Fibroblast of lung (primary cell): Measurements from ENCODE around the gene BPTF.

Experiments used
- EZH2 ChIP-seq: IDR thresholded peaks from 2 replicates; pipeline ENCODE4 v1.5.1; 2012; ENCODE audit warnings: low read length, control low read depth, mild to moderate bottlenecking; ENCODE audit errors: missing control alignments
- TF ChIP-seq, protein P1 (sequence below), 2 donors: IDR thresholded peaks in 1 of 2; conservative IDR thresholded peaks in 1 of 2; 1 replicate in 1 of 2; 2 replicates in 1 of 2; pipeline ENCODE4 v1.5.1; 2011 to 2012; ENCODE audit warnings: low read length in 2 of 2, control low read depth in 1 of 2, inconsistent platforms in 1 of 2, low read depth in 1 of 2, mild to moderate bottlenecking in 1 of 2

DNA sequence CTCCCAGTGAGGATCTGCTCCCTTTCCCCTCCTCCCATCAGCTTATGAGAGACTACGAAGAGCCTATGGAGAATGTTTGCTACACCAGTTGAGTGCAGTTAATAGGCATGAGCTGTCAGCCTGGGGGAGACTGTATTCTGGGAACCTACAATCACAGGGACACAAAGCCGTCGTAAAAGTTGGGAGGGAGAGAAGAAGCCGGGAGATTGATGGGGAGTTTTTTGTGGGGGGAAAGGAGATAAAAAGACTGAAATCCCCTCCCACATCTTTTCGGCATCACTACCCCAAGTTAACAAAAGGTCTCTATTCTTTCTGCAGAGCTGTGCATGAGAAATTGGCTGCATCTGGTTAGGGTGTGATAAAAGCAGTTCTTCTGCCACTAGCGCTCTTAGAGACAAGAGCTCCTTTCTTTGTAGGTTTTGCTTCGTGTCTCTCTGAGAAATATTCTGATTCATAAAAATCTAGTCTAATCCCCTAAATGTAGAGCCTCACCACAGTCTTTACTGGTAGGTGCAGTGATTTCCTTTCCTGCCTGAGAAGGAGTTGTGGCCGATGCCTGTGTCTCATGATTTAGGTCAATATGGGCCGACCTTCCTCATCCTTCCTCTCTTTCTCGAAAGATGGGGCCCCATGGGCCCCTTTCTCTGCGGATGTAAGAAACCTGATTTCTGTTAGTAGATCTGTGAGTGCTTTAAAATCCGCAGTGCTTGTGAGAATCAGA, 77.4 kb downstream of the BPTF start:
- TF ChIP-seq, protein P1, sequence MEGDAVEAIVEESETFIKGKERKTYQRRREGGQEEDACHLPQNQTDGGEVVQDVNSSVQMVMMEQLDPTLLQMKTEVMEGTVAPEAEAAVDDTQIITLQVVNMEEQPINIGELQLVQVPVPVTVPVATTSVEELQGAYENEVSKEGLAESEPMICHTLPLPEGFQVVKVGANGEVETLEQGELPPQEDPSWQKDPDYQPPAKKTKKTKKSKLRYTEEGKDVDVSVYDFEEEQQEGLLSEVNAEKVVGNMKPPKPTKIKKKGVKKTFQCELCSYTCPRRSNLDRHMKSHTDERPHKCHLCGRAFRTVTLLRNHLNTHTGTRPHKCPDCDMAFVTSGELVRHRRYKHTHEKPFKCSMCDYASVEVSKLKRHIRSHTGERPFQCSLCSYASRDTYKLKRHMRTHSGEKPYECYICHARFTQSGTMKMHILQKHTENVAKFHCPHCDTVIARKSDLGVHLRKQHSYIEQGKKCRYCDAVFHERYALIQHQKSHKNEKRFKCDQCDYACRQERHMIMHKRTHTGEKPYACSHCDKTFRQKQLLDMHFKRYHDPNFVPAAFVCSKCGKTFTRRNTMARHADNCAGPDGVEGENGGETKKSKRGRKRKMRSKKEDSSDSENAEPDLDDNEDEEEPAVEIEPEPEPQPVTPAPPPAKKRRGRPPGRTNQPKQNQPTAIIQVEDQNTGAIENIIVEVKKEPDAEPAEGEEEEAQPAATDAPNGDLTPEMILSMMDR (conservative IDR thresholded peaks at IDR 0.05 in 1 of 2, IDR thresholded peaks at IDR 0.05 in 1 of 2; ENCODE audit: low read depth in 1 of 2, low read length in 2 of 2) = no peak
- TF ChIP-seq EZH2 = no peak
